NCI-H82 treated with DMSO at 0.1 percent for 48 hours (cell line): ENCODE measurements around the gene SPATA2.
"Not testable (repeated sequence)": the region's sequence is repeated elsewhere in the genome, so short reads cannot be mapped to it uniquely, and the experiment has no call there.

ENCODE experiments used
- DNase-seq: peaks from one replicate; lab custom pipeline; 2025; ENCODE audit not compliant: unreplicated experiment; lab: John Stamatoyannopoulos, UW

Gene SPATA2, protein sequence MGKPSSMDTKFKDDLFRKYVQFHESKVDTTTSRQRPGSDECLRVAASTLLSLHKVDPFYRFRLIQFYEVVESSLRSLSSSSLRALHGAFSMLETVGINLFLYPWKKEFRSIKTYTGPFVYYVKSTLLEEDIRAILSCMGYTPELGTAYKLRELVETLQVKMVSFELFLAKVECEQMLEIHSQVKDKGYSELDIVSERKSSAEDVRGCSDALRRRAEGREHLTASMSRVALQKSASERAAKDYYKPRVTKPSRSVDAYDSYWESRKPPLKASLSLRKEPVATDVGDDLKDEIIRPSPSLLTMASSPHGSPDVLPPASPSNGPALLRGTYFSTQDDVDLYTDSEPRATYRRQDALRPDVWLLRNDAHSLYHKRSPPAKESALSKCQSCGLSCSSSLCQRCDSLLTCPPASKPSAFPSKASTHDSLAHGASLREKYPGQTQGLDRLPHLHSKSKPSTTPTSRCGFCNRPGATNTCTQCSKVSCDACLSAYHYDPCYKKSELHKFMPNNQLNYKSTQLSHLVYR

DNA sequence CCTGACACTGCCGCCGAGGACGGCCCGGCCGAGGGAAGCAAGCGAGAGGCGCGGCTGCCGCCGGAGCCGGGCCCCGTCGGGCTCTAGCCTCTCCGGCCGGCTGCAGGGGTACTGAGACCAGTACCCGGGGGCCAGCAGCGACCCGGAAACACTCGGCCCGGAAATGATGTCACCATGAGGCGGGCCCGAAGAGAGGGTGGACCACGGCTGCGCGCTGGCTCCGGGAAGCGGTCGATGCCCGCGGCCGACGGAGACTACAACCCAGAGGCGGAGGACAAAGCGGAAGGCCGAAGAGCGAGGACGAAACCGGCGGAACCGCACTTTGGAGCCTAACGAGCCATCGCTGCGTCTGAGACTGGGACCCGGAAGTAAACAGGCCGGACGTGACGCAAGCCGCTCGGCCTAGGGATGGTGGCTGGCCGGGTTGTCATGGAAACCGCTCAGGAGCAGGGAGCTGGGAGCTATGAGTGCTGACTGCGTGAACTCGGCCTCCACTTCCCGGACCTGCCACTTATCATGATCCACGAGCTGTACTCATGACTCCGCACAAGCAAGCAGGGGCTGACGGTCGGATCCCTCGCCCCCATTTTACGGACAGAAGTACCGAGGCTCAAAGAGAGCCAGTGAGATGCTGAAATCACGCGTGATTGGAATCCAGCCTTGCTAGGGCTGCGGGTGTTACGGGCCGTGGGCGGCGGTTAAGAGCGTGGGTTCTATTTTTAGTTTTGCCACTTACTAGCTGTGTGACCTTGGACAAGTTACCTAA lies at the start of gene SPATA2:
SPATA2 (minus strand) TSS at position 150 of the 766 bp plus-strand sequence. CDS start 7,039 bp downstream, outside the sequence.
- peak; percentile 78 for DNase-seq

DNA sequence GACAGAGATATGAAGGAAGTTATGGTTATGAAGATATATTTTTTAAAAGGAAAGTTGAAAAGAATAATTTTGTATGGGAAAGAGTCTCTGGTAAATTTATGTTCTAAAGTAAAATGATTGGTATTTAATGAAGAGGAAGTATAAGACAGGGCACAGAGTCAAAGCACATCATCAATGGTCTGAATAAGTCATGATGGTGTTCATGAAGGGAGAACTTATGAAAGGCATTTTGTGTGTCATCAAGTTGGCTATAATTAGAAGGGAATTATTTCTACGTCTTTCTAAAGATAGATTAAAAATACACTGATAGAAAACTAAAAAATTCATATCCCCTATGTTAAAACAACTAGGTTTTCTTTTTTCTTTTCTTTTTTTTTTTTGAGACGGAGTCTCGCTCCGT lies 46.1 kb upstream of the SPATA2 start:
- no peak for DNase-seq

DNA sequence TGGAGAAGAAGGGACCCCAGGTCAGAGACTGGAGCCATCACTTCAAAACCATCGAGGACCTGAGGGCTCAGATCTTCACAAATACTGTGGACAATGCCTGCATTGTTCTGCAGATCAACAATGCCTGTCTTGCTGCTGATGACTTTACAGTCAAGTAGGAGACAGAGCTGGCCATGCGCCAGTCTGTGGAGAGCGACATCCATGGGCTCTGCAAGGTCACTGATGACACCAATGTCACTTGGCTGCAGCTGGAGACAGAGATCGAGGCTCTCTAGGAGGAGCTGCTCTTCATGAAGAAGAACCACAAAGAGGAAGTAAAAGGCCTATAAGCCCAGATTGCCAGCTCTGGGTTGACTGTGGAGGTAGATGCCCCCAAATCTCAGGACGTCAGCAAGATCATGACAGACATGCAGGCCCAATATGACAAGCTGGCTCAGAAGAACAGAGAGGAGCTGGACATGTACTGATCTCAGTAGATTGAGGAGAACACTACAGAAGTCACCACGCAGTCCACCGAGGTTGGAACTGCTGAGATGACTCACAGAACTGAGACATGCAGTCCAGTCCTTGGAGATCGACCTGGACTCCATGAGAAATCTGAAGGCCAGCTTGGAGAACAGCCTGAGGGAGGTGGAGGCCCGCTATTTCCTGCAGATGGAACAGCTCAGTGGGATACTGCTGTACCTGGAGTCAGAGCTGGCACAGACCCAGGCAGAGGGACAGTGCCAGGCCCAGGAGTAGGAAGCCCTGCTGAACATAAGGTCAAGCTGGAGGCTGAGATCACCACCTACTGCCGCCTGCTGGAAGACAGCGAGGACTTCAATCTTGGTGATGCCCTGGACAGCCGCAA lies 42.0 kb upstream of the SPATA2 start:
- DNase-seq, result not testable (repeated sequence)

DNA sequence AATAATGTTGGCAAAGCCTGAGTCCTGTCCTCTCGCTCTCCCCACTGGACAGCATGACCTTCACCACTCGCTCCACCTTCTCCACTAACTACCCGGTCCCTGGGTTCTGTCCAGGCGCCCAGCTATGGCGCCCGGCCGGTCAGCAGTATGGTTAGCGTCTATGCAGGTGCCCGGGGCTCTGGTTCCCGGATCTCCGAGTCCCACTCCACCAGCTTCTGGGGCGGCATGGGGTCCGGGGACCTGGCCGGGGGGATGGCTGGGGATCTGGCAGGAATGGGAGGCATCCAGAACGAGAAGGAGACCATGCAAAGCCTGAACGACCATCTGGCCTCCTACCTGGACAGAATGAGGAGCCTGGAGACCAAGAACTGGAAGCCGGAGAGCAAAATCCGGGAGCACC lies 41.4 kb upstream of the SPATA2 start:
- no peak for DNase-seq

DNA sequence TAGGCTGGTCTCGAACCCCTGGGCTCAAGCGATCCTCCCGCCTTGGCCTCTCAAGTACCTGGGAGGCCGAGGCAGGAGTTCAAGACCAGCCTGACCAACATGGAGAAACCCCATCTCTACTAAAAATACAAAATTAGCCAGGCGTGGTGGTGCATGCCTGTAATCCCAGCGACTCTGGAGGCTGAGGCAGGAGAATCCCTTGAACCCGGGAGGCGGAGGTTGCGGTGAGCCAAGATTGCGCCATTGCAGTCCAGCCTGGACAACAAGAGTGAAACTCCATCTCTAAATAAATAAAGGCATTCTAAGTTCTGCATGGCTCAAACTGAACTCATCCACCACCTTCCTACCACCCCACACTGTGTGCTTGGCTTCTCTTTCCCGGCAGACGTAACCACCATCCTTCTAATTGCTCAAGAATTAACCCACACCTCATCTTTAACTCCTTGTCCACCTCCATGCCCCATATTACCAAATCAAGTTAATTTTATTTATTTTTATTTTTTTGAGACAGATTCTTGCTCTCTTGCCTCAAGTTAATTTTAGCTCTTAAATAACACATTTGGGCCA lies 40.6 kb upstream of the SPATA2 start:
- not testable (repeated sequence) for DNase-seq

DNA sequence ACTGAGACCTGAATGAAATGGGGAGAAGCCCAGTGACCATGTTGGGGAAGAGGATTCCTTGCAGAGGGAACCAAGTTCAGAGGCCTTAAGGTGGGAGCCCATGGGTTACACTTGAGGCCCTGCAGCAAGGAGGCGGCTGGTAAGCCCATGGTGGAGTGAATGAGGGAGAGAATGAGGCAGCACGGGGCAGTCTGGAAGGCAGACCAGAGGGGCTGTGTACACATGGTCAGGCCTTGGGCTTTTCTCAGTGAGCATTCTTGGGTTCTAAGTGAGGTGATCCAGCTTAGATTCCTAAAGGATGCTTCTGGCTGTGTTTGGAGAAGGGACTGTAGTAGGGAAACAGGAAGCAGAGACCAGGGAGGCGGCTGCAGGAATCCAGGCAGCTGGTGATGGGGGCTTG lies 39.8 kb upstream of the SPATA2 start:
- no peak for DNase-seq

DNA sequence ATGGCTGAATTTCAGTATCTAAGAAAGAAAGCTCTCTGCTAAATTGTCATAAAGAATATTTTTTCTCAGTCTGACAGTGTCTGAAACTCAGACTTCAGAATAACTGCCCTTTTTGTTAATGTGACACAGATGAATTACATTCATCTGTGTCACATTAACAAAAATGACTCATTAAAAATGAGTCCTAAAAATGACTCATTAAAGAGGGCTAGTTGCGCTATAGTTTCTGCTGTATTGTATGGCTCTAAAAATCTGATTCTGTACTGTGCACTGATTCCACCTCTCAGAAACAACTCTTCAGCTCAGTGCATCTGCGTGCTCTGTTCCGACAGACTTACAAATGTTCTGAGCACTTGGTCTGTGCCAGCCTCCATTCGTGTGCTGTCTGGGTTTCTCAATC lies 35.8 kb upstream of the SPATA2 start:
- DNase-seq, result no peak

DNA sequence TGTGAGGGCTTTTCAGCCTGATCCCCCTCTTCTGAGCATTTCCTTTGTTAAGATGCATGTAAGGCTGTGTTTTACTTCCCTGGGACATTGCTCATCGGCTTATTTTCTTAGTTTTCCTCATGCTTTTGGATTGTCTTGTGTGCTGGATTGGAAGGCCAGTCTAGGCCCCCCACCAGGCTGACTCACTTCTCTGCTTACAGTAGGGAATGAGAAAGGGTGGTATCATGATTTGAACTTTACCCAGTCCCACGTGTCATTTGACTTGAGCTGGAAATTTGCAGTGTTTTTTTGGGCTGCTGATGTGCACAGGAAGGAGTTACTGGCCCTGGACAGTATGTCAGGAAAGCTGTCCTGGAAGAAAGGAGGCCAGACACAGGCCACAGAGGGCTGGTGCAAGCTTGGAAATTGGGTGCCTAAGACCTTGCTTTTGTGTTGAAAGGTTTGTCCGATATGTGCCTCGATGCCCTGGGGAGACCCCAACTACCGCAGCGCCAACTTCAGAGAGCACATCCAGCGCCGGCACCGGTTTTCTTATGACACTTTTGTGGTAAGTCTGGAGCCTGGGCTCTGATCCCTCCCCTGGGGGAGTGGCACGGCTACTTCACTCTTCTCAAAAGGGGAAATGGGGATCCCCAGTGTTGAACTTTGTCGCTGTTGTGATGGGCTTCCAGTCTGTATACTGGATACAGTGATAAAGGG lies 33.6 kb upstream of the SPATA2 start:
- DNase-seq, result no peak

DNA sequence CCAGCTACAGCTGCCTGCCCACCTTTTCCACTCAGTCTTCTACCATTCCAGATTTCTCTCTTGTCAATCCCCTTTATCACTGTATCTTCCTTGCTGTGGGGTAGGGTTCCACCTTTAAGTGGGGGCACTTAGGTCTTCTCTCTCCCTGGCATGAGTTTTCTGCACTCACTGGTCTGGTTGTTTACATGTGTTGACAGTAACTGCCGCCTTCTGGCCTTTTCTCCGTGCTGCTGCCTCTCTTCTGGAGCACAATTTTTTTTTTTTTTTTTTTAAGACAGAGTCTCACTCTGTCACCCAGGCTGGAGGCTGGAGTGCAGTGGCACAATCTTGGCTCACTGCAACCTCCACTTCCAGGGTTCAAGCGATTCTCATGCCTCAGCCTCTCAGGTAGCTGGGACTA lies 32.8 kb upstream of the SPATA2 start:
- DNase-seq, result no peak

DNA sequence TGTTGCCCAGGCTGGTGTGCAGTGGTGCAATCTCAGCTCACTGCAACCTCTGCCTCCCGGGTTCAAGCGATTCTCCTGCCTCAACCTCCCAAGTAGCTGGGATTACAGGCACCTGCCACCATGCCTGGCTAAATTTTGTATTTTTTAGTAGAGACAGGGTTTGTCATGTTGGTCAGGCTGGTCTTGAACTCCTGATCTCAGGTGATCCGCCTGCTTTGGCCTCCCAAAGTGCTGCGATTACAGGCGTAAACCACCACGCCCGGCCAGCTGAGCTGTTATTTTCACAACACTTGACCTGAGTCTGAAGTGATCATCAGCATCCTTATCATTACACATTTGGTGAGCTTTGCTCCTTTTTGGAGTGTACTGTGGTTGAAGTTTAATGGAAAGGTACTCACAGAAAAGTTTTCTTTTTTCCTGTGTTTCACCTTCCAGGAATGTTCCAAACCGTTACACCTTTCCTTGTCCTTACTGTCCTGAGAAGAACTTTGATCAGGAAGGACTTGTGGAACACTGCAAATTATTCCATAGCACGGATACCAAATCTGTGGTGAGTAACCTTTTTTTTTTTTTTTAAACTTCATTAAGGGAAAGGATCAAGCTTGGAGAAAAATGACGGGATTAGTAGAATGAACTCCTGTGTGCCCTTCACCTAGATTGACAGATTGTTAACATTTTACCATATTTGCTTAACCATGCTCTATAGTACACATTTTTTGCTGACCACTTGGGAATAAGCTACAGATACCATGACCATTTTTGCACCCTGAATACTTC lies 30.6 kb upstream of the SPATA2 start:
- DNase-seq, result no peak

DNA sequence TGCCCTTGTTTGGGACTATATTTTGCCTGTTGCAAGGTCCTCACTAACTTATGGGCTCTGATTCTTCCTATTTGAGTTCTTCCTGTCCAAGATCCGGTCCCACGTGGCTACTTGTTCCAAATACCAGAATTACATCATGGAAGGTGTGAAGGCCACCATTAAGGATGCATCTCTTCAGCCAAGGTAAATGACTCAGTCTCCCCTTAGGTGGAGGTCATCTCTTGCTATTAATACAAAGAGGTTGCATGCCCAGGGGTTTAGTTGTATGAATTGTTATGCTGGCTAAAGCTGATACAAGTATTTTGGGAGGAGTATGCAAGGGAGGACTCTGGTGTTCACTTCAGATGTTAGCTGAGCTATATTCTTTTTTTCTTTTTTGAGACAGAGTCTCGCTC lies 30.0 kb upstream of the SPATA2 start:
- no peak for DNase-seq

DNA sequence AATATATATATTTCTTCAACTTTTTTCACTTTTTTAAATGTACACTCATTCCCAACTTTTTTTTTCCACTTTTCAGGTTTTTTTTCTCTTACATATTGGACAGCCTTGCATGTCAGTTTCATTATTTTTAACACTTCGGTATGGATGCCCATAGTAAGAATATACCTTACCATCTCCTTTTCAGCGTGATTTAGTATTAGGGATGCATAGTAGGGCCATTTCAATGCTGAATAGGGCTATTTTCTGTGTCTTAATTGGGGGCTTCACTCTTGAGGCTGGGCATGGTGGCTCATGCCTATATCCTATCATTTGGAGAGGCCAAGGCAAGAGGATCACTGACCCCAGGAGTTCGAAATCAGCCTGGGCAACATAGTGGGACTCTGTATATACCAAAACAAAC lies 27.6 kb upstream of the SPATA2 start:
- DNase-seq, result no peak

DNA sequence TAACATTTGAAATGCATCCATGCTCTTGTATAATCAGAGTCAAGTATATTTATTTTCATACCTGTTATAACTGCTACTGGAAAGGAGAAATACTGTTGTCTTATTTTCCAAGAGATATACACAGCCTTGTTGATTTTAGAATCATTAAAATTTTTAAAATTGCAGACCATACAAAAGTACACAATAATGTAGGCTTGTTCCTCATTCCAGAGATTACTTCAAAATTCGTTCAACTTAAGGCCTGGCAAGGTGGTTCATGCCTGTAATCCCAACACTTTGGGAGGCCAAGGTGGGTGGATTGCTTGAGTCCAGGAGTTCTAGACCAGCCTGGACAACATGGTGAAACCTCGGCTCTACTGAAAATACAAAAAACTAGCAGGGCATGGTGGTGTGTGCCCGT lies 27.0 kb upstream of the SPATA2 start:
- DNase-seq, result no peak

DNA sequence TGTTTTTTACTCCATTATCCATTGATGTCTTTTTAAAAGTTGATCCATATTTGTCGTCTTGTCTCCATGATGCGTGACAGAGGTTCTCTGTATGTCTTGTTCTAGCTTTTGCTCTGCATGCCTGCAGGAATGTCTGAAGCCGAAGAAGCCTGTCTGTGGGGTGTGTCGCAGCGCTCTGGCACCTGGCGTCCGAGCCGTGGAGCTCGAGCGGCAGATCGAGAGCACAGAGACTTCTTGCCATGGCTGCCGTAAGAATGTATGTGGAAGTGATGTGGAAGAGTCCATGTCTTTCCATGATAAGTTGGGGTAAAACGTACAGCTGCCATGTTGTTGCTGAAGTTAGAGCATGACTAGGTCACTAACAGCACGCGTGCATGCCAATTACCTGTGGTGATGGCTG lies 26.1 kb upstream of the SPATA2 start:
- DNase-seq, result no peak

DNA sequence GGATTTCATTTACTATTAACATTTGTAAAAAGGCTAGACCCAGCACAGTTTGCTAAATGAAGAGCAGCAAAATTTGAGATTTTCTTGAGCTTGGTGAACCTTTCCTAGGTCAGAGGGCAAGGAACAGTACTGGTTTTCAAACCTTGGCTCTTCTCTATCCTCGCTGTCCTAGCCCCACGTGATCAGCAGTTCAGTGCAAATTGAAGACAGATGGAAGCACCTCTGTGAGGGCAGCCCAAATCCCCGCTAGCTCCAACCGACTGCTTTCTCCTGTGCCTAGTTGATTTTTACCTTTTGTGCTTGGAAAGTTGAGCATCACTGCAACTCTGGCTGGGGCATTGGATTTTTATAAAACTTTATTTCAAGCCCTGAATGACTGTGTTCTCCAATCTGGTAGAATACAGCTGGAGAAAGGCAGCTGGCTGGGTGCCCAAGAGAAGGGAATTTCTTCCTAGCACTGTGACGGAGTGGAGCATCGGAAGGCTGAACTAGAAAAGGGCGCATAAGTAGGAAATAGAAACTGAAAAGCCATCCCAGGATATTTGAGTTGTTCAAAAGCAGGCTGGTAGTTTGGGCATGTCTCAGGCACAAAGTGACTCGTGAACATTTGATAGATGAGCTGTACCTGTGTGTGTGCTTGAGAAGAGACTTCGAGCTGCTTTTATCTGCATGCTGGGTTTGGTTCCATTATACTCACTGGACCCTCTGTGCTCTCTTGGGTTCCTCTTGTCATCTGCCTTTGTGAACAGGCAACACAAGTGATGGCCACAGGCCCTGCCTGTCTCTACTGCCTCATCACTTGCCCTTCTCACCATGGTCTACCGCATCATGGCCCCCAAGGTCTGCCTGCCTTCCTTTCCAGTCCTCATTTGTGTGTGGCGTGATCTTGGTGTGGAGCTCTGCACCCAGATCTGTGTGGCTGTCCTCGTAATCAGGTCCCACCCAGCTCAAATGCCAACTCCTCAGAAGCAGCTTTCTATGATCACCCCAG lies 23.1 kb upstream of the SPATA2 start:
- peak; percentile 77 for DNase-seq

DNA sequence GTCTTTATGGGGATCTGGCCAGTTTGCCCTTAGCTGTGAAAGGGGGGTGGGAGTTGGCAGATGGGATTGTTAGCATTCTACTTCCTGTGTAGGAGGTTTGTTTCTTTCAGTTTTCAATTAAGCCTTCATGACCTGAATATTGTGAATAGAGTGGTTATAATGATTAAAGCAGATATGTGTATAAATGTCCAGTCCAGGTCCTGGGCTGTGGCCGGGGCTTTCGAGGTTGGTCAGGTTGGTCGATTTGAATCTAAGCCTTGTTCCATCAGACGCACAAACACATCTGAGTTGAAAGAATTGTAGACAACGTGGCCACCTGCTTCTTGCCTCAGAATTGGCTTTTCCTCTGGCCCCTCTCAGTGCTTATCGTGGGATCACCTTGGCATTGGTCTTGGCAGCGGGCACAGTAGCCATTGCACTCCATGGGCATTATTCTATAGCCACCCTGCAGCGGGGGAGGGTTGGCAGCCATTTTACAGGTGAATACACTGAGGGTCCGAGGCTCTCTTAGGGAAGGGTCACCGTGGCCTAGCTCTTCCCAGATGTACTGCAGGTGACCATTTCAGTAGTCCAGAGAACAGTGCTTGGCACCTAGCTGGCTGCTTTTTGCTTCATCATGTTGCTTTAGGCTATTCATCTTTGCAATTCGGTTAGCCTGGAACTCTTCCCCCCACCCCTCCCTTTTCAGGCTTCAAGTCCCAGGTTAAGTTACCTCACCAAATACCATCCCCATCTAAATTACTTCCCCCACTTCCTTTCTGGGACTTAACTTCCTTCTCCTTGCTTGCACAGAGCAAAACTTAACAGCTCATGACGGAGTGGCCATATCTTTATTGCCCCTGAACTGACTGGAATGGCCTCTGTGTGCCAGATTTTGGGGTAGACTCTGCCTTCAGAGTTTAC lies 21.9 kb upstream of the SPATA2 start:
- DNase-seq, result no peak
